ENCODE data around the gene UVRAG.

The UVRAG gene

DNA sequence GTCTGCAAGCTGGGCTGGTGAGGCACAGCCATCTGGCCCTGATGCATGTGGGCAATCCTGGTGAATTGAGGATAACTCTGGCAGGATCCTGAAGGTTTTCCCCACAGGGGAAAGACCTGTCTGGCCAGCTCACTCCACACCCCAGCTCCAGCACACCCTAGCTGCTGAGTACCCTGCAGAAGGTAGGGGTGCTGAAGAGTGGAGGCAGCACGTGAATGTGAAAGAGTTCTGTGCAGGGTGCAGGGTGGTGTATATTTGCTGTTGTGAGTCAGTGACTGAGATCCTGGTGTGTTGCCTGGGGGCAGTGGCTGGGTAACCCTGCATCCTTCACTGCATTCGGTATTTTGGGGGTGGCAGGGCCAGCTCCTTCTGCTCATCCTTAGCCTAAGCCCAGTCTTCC, 24.0 kb upstream of the UVRAG start:
- TF ChIP-seq JUND (IDR thresholded peaks at IDR 0.05; ENCODE audit: low read depth), result no peak
- peak in 1 of 2 experiments; percentile 29 for DNase-seq (ENCODE audit: low read depth in 1 of 2, low spot score in 1 of 2)
- in situ Hi-C loops (cut with HindIII; ENCODE audit: low pct_unique_long_range_greater_than_20kb, low sequenced_read_pairs), result no loop called here

DNA sequence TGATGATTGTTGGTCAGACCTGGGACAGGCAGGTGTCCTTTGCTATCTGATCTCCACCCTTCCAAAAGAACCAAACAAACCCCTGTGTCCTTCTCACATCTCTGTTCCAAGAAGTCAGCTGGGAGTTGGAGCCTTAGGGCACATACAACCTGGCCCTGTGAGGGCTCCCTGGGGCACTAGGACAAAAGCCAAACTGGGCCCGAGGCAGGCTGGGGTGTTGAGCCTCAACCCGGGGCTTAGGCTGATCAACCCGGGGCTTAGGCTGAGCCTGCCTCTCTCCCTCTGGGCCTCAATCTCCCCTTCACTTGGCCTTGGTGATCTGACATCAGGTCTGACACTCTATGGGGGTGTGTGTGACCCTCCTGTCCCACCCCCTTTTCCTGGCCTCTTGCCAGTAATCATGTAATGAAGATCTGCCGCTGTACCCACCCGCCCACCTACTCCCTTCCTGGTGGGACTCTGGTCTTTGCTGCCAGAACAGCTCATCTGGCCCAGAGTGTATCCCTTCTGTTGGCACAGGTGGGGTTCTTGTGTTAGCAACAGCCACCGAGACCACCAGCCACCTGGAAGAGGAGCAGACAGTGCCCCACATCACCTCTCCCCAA, 22.8 kb upstream of the UVRAG start:
- in situ Hi-C loops (cut with HindIII; ENCODE audit: low pct_unique_long_range_greater_than_20kb, low sequenced_read_pairs), result no loop called here
- no peak for DNase-seq (ENCODE audit: low read depth in 1 of 2, low spot score in 1 of 2)
- TF ChIP-seq JUND (IDR thresholded peaks at IDR 0.05; ENCODE audit: low read depth), result no peak

DNA sequence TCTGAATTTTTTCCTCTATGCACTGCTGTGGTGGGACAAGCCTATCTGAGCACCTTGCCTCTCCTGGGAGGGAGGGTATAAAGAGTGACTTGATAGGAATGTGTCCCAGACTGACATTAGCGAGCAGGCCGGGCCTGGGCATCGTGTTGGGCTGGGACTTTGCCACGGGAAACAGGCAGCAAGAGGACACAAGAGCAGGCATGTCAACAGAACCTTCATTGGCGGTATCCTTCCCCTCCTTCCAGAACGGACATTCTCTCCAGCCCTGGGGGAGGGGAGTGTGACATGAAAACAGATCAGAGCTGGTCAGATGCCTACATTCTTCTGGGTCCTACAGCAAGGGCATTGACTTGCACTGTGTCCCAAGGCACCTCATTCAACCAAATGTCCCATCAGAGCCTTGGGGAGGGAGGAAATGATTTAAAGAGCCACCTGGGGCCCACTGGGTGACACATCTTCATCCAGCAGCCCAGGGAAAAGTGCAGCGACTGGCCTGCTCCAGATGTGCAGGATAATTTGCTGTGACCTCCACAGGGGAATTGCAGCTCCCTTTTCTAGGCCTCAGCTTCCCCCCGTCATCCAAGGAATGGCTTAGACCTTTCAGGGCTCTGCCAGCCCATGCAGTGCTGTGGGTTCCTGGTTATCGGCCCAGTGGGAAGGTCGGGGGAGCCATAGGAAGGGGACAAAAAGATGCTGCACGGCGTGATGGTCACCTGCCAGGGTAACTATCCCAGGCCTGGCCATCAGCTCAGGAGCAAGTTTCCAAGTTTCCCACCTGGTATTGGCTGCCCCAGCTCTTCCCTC, 21.8 kb upstream of the UVRAG start:
- no peak for TF ChIP-seq JUND (IDR thresholded peaks at IDR 0.05; ENCODE audit: low read depth)
- DNase-seq (ENCODE audit: low read depth in 1 of 2, low spot score in 1 of 2), result no peak
- in situ Hi-C loops (cut with HindIII; ENCODE audit: low pct_unique_long_range_greater_than_20kb, low sequenced_read_pairs), result no loop called here

DNA sequence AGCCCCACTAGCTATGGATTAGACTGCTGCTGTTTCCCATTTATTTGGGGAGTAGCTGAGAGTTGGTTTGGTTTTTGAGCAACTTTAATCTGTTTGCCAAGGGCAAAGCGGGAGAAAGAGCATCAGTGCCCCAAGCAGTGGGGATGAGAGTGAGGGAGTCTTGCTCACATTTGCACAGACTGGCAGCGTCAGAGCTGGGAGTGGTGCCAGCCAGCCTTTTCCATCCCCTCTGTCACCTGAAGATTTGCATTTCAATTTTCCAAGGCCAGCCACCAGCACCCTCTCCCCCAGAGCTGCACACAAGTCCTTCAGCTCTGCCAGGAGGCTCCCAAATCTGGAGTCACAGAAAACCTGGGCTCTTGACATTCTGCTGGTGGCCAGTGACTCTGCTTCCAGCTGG, 21.0 kb upstream of the UVRAG start:
- in situ Hi-C loops (cut with HindIII; ENCODE audit: low pct_unique_long_range_greater_than_20kb, low sequenced_read_pairs), result no loop called here
- TF ChIP-seq JUND (IDR thresholded peaks at IDR 0.05; ENCODE audit: low read depth), result no peak
- no peak for DNase-seq (ENCODE audit: low read depth in 1 of 2, low spot score in 1 of 2)

DNA sequence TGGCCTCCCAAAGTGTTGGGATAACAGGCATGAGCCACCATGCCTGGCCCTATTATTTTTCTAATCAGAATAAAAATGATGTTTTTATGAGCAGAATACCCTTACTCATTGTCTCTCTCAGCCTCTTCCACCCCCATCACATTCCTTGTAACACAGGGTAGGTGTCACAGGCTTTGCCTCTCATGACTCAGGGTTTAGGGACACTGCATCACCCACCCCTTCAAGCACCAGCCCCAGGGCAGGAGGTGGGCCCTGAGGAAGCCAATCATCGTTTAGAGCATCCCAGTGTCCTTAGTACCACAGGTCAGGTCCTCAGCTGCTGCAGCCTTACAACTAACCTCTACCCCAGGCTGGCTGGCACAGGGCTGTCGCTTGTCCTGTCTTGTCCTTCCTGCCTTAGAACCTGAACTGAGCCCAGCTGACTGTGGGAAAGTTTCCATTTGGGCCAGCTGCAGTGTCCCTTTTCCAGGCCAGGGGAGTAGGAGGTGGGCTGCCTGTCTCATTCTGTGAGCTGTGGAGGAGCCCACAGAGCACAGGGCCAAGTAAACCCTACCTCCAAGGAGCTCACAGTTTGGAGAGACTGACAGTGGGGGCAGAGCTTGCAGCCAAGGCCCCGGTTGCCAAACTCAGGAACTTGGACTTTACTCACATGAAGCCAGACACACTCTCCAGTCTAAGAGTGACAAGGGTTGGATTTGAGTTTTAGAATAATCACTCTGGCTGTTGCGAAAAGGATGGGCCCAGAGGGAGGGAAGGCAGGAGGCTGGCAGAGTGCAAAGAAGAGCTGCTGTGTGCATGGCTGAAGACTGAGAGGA, 19.5 kb upstream of the UVRAG start:
- DNase-seq (ENCODE audit: low read depth in 1 of 2, low spot score in 1 of 2), result no peak
- no peak for TF ChIP-seq JUND (IDR thresholded peaks at IDR 0.05; ENCODE audit: low read depth)
- in situ Hi-C loops (cut with HindIII; ENCODE audit: low pct_unique_long_range_greater_than_20kb, low sequenced_read_pairs), result no loop called here

DNA sequence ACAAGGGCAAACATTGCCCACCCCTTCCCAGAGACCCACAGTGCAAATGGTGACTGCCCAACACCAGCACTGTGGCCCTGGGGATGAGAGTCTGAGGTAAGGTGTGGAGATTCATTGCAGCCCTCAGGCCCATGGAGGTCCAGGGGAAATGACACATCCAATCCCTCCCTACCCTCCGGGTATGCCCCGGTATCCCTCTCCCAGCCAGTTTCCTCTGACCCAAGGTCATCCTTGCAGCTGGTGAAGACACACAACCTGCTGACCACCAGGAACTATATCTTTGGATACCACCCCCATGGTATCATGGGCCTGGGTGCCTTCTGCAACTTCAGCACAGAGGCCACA, 18.9 kb upstream of the UVRAG start:
- TF ChIP-seq JUND (IDR thresholded peaks at IDR 0.05; ENCODE audit: low read depth), result no peak
- no peak for DNase-seq (ENCODE audit: low read depth in 1 of 2, low spot score in 1 of 2)
- in situ Hi-C loops (cut with HindIII; ENCODE audit: low pct_unique_long_range_greater_than_20kb, low sequenced_read_pairs), result no loop called here

DNA sequence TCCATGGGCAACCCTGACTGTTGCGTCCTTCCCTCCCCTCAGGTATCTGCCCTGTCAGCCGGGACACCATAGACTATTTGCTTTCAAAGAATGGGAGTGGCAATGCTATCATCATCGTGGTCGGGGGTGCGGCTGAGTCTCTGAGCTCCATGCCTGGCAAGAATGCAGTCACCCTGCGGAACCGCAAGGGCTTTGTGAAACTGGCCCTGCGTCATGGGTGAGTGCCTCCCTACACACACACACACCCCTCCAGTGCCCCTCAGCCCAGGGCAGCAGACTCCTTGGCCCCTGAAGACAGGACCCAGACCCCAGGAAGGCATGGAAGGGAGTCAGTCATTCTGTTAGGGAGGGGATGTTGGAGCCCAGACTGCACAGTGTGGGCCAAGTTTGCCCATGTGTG, 17.9 kb upstream of the UVRAG start:
- no peak for TF ChIP-seq JUND (IDR thresholded peaks at IDR 0.05; ENCODE audit: low read depth)
- in situ Hi-C loops (cut with HindIII; ENCODE audit: low pct_unique_long_range_greater_than_20kb, low sequenced_read_pairs), result no loop called here
- no peak for DNase-seq (ENCODE audit: low read depth in 1 of 2, low spot score in 1 of 2)

DNA sequence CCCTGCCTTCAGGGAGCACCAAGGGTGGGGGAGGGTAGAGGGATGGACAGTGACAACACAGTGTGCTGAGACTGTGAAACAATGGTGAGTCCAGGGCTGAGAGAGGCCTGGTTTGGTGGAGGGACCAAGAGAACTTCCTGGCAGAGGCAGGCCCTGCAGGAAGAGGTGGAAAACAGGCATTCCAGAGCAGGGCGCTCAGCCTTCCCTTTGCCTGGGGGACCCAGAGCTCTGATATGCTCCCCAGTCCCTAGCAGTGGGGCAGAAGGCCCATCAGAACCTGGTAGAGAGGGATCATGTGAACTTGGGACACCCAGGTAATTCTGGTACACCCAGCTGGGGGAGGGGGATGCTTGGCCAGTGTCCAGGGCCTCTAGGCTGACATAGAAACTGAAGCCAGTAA, 17.2 kb upstream of the UVRAG start:
- no peak for TF ChIP-seq JUND (IDR thresholded peaks at IDR 0.05; ENCODE audit: low read depth)
- in situ Hi-C loops (cut with HindIII; ENCODE audit: low pct_unique_long_range_greater_than_20kb, low sequenced_read_pairs), result no loop called here
- DNase-seq (ENCODE audit: low read depth in 1 of 2, low spot score in 1 of 2), result no peak

DNA sequence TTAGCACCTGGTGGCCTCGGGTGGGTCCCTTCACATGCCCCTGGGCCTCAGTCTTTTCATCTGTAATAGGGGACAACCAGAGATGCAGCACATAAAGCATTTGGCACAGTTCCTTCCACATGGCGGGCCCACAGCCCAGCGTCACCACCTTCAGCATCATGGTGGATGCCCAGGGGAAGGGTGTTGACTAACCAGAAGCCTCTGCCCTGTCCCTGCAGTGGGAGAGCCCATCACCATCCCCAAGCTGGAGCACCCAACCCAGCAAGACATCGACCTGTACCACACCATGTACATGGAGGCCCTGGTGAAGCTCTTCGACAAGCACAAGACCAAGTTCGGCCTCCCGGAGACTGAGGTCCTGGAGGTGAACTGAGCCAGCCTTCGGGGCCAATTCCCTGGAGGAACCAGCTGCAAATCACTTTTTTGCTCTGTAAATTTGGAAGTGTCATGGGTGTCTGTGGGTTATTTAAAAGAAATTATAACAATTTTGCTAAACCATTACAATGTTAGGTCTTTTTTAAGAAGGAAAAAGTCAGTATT, 14.8 kb upstream of the UVRAG start:
- DNase-seq (ENCODE audit: low read depth in 1 of 2, low spot score in 1 of 2), result no peak
- TF ChIP-seq JUND (IDR thresholded peaks at IDR 0.05; ENCODE audit: low read depth), result no peak
- in situ Hi-C loops (cut with HindIII; ENCODE audit: low pct_unique_long_range_greater_than_20kb, low sequenced_read_pairs), result no loop called here

DNA sequence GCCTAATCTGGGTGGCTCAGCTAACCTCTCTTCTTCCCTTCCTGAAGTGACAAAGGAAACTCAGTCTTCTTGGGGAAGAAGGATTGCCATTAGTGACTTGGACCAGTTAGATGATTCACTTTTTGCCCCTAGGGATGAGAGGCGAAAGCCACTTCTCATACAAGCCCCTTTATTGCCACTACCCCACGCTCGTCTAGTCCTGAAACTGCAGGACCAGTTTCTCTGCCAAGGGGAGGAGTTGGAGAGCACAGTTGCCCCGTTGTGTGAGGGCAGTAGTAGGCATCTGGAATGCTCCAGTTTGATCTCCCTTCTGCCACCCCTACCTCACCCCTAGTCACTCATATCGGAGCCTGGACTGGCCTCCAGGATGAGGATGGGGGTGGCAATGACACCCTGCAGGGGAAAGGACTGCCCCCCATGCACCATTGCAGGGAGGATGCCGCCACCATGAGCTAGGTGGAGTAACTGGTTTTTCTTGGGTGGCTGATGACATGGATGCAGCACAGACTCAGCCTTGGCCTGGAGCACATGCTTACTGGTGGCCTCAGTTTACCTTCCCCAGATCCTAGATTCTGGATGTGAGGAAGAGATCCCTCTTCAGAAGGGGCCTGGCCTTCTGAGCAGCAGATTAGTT, 14.2 kb upstream of the UVRAG start:
- no peak for TF ChIP-seq JUND (IDR thresholded peaks at IDR 0.05; ENCODE audit: low read depth)
- peak in 1 of 2 experiments; percentile 57 for DNase-seq (ENCODE audit: low read depth in 1 of 2, low spot score in 1 of 2)
- in situ Hi-C loops (cut with HindIII; ENCODE audit: low pct_unique_long_range_greater_than_20kb, low sequenced_read_pairs), result no loop called here

DNA sequence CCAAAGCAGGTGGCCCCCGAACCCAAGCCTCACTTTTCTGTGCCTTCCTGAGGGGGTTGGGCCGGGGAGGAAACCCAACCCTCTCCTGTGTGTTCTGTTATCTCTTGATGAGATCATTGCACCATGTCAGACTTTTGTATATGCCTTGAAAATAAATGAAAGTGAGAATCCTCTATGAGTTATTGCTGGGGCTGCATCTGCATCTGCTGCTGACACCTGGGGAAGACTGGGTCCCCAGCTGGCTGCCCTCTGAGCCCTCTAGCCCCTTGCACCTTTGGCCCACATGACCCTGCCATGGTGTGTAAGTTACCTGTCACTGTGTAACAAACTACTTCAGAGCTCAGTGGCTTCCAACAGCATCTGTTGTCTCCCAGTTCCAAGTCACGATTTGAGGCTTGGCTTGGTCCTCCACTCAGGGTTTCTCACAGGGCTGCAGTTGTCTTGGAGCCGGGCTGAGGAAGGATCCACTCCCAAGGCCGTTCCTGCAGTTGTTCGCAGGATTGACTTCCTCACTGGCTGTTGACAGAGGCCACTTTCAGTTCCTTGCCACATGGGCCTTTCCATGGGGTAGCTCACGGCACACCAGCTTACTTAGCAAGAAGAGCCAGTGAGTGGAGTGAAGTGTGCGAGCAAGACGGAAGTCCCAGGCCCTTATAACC, 13.5 kb upstream of the UVRAG start:
- TF ChIP-seq JUND (IDR thresholded peaks at IDR 0.05; ENCODE audit: low read depth), result no peak
- in situ Hi-C loops (cut with HindIII; ENCODE audit: low pct_unique_long_range_greater_than_20kb, low sequenced_read_pairs), result no loop called here
- no peak for DNase-seq (ENCODE audit: low read depth in 1 of 2, low spot score in 1 of 2)
